Measurements from ENCODE around the gene CA5B. TPM values are rescaled to one million over a fixed set of nuclear protein-coding genes. Genes with fewer than 3 reads are reported as not detected.

The CA5B gene
- polyA plus RNA-seq, 1 experiment: 4.5 TPM

DNA sequence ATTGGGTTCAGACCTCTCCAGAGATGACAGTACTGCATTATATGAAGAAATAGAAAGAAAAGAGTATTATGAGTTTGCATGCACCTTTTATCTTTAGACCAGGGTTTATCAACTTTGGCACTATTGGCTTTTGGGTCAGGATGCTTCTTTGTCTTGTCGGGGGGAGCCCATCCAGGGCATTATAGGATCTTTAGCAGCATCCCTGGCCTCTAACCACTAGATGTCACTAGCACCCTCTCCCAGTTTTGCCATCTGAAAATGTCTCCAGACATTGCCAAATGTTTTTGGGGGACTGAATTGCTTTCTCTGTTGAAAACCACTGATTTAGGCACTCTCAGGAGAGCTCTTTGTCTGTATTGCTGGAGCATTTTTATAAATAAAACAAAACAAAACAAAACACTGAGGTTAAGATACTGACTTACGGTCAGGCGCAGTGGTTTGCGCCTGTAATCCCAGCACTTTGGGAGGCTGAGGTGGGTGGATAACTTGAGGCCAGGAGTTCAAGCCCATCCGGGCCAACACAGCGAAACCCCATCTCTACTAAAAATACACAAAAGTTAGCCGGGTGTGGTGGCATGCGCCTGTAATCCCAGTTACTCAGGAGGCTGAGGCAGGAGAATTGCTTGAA lies 23.6 kb downstream of the CA5B start:
- Histone ChIP-seq H3K27ac (ENCODE audit: low read depth, low read length) (no peak overlapping the region), H3K27me3 (ENCODE audit: control insufficient read depth, insufficient read depth, low read length) (no peaks in the 10 kb centered on the region), H3K9me3 (ENCODE audit: control insufficient read depth, insufficient read depth, low read length) (no peaks in the 10 kb centered on the region), H3K4me3 (ENCODE audit: low read depth, low read length) (no peak overlapping the region)
- no peak for DNase-seq (ENCODE audit: low read depth, low spot score)
- POLR2A ChIA-PET: no interaction called here
- CTCF ChIA-PET: interaction anchor here (0.6 to 1.1 kb wide), 4 partner anchors 8 to 450 kb away, joined by 3 to 4 read pairs (median 3); no protein-coding TSS in a partner anchor
- TF ChIP-seq, protein P1, sequence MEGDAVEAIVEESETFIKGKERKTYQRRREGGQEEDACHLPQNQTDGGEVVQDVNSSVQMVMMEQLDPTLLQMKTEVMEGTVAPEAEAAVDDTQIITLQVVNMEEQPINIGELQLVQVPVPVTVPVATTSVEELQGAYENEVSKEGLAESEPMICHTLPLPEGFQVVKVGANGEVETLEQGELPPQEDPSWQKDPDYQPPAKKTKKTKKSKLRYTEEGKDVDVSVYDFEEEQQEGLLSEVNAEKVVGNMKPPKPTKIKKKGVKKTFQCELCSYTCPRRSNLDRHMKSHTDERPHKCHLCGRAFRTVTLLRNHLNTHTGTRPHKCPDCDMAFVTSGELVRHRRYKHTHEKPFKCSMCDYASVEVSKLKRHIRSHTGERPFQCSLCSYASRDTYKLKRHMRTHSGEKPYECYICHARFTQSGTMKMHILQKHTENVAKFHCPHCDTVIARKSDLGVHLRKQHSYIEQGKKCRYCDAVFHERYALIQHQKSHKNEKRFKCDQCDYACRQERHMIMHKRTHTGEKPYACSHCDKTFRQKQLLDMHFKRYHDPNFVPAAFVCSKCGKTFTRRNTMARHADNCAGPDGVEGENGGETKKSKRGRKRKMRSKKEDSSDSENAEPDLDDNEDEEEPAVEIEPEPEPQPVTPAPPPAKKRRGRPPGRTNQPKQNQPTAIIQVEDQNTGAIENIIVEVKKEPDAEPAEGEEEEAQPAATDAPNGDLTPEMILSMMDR (IDR thresholded peaks at IDR 0.05; ENCODE audit: low read depth, low read length): peak; percentile 74

DNA sequence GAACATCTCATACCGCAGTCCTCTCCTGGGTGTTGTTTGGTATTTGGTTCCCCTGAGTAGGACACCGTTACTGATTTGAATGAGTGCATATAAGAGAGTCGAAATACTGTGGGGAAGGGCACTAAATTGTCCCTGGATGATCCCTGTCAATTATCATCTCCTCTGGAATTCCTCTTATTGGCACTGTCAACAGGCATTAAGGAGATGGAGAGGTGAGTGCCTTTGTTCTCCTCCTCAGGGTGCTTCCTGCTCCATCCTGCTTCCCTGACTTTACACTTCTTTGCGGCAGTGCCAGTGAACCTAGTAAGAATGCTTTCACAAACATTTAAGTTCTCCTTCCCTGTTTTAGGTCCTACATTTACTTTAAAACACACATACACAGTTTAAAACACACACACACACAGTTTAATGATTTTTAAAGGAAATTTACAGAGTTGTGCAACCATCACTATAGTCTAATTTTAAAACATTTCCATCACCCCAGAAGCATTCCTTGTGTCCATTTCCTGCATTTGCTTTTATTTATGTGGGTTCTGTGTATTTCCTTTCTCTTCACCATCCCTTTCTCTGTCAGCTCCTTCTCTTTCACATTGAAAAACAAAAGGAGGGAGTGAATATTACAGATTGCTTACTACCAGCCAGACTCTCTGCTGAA lies 31.4 kb downstream of the CA5B start:
- no peaks in the 10 kb centered on the region for H3K9me3 ChIP-seq (ENCODE audit: control insufficient read depth, insufficient read depth, low read length)
- POLR2A ChIA-PET: no interaction called here
- H3K4me3 ChIP-seq (ENCODE audit: low read depth, low read length): no peak overlapping the region
- TF ChIP-seq, protein P1 (IDR thresholded peaks at IDR 0.05; ENCODE audit: low read depth, low read length): no peak
- no peak overlapping the region for H3K27ac ChIP-seq (ENCODE audit: low read depth, low read length)
- no peaks in the 10 kb centered on the region for H3K27me3 ChIP-seq (ENCODE audit: control insufficient read depth, insufficient read depth, low read length)
- no peak for DNase-seq (ENCODE audit: low read depth, low spot score)
- CTCF ChIA-PET: no interaction called here

DNA sequence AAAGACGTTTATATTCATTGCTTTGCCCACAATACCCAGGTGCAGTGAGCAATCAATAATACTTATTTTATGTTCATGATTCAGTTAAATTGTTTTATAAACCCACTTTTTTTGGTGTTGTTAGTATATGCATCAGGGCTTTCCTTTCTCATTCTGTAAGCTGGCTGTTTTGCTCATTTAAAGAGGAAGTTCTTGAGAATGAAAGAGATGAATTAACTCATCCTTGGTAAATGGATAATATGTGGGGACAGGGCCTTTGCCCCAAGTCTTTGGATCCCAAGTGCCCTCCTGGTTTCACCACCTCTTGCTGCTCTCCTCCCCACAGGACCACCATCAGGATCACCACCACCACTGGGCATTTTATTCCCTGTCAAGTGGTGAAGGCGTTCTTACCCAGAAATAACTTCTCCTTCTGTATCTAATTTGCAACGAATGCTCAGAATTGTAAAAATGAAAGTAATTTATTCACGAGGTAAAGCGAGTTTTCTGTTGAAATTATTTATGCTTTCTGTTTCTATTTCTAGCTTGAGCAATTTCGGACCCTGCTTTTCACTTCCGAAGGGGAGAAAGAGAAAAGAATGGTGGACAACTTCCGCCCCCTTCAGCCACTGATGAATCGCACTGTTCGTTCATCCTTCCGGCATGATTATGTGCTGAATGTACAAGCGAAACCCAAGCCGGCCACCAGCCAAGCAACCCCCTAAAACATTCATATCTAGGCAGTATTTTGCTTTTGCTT lies 44.1 kb downstream of the CA5B start:
- H3K9me3 ChIP-seq (ENCODE audit: control insufficient read depth, insufficient read depth, low read length): no peaks in the 10 kb centered on the region
- no peak for DNase-seq (ENCODE audit: low read depth, low spot score)
- ChIA-PET CTCF (no interaction called here), POLR2A (no interaction called here)
- no peak overlapping the region for H3K4me3 ChIP-seq (ENCODE audit: low read depth, low read length)
- H3K27ac ChIP-seq (ENCODE audit: low read depth, low read length): no peak overlapping the region
- no peaks in the 10 kb centered on the region for H3K27me3 ChIP-seq (ENCODE audit: control insufficient read depth, insufficient read depth, low read length)
- TF ChIP-seq, protein P1 (IDR thresholded peaks at IDR 0.05; ENCODE audit: low read depth, low read length): no peak

DNA sequence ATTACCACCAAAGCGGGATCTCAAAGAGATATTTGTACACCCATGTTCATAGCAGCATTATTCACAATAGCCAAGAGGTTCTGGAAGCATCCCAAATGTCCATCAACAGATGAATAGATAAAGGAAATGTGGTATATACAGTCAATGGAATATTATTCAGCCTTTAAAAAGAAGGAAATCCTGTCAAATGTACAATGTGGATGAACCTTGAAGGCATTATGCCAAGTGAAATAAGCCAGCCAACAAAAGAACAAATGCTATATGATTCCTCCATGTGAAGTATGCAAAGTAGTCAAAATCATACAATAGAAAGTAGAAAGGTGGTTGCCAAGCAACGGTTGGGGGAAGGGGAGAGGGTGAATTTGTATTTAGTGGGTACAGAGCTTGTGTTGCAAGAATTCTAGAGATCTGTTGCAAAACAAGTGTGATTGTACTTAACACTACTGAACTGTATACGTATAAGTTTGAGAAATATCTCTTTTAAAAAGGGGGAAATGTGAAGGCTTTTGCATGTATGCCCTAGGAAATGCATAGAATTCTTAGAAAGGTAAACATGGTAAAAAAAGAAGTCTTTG lies 47.2 kb downstream of the CA5B start:
- CTCF ChIA-PET: no interaction called here
- Histone ChIP-seq H3K27ac (ENCODE audit: low read depth, low read length) (no peak overlapping the region), H3K27me3 (ENCODE audit: control insufficient read depth, insufficient read depth, low read length) (no peaks in the 10 kb centered on the region), H3K4me3 (ENCODE audit: low read depth, low read length) (no peak overlapping the region), H3K9me3 (ENCODE audit: control insufficient read depth, insufficient read depth, low read length) (no peaks in the 10 kb centered on the region)
- TF ChIP-seq, protein P1 (IDR thresholded peaks at IDR 0.05; ENCODE audit: low read depth, low read length): no peak
- no peak for DNase-seq (ENCODE audit: low read depth, low spot score)
- POLR2A ChIA-PET: no interaction called here

DNA sequence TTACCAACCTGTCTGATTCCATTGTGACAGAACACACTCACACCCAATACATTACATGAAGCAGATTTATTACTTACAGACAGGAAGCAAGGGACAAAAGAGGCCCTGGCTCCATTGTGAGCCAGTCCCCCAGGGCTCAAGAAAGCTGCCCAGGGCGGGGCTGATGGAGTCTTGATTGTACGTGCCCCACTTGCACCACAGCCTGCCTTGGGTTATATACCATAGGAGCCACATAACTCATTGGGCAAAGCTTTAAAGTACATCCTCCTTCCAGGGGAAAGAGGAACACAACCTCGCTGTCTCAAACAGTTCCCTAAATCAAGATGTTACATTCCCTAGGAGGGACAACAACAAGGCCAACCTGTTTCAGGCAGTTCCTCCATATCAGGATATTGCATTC lies 48.8 kb downstream of the CA5B start:
- POLR2A ChIA-PET: no interaction called here
- Histone ChIP-seq H3K4me3 (ENCODE audit: low read depth, low read length) (no peak overlapping the region), H3K9me3 (ENCODE audit: control insufficient read depth, insufficient read depth, low read length) (no peaks in the 10 kb centered on the region), H3K27me3 (ENCODE audit: control insufficient read depth, insufficient read depth, low read length) (no peaks in the 10 kb centered on the region), H3K27ac (ENCODE audit: low read depth, low read length) (no peak overlapping the region)
- TF ChIP-seq, protein P1 (IDR thresholded peaks at IDR 0.05; ENCODE audit: low read depth, low read length): no peak
- no peak for DNase-seq (ENCODE audit: low read depth, low spot score)
- CTCF ChIA-PET: no interaction called here
